Stimulated activated naive CD8-positive, alpha-beta T cell treated with anti-CD3 and anti-CD28 coated beads, Interleukin-15, Interleukin-2, amounts not matched to agents 100 ng/mL and 50 ng/mL, for 24 hours (primary cell): ENCODE results near the gene PRRC2B.

Experiments used
- H3K27ac Mint-ChIP-seq: one replicate; pipeline ENCODE4 v1.8.0; 2021; ENCODE audit warnings: mild to moderate bottlenecking, mixed read lengths
- H3K27me3 Mint-ChIP-seq: one replicate; pipeline ENCODE4 v1.8.0; 2021; ENCODE audit warnings: mixed read lengths
- H3K36me3 Mint-ChIP-seq: one replicate; pipeline ENCODE4 v1.8.0; 2021; ENCODE audit warnings: low read depth, mixed read lengths
- H3K4me1 Mint-ChIP-seq: one replicate; pipeline ENCODE4 v1.8.0; 2021; ENCODE audit warnings: low read depth, mixed read lengths
- H3K4me3 Mint-ChIP-seq: one replicate; pipeline ENCODE4 v1.8.0; 2021; ENCODE audit warnings: mild to moderate bottlenecking, mixed read lengths
- H3K9me3 Mint-ChIP-seq: one replicate; pipeline ENCODE4 v1.8.0; 2021; ENCODE audit warnings: mixed read lengths

The PRRC2B gene

DNA sequence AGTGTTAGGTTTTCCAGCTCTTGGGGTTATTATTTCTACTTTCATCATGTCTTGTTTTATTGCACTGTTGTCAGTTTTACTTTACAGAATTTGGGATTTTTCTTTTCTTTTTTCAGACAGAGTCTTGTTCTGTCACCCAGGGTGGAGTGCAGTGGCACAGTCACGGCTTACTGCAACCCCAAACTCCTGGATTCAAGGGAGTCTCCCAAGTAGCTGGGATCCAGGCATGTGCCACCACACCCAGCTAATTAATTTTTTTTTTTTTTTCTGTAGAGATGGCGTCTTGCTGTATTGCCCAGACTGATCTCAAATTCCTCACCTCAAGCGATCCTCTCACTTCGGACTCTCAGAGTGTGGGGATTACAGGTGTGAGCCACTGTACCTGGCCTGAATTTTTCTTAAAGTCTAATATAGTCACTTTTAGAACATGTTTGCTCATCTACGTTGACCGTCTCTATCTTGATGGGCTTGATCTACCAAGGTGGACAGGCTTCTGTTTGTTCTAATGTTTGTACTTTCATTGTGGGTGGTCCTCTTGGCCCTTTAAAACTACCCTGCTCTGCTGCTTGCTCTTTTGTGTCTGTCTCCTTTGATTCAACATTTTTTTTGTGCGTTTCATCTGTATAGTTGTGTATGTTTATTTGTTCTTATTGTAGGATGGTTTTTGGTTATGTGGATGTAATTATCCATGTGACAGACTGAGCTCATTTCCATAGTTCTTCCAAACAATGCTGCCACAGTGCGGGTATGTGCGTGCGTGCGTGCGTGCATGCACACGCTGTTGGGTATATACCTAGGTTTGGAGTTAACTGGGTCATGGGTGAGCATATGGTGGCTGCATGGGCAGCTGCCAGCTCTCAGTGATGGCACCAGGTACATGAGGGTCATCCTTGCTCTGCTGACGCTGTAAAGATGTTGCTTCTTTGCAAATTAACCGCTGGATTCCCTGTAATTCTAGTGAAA is 18.1 kb downstream of the PRRC2B start:
- Mint-ChIP-seq H3K9me3 (no peaks in the 10 kb centered on the region), H3K4me3 (no peak overlapping the region), H3K27ac (peak overlapping the region; percentile 46), H3K27me3 (no peaks in the 10 kb centered on the region), H3K4me1 (peaks cover 89% of the 10 kb centered on the region), H3K36me3 (peaks cover 24% of the 10 kb centered on the region)

DNA sequence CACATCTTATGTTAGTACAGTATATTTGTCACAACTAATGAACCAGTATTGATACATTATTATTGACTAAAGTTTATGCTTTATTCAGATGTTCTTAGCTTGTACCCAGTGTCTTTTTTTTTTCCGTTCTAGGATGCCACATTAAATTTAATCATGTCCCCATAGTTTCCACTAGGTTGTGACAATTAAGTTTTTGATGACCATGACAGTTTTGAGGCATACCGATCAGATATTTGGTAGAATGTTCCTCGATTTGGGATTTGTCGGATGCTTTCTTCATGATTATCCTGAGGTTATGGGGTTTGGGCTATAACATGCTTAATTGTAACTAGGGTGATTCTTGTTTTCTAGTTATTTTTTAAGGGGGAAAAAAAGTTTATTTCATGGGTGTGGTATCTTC is 22.6 kb downstream of the PRRC2B start:
- H3K27me3 Mint-ChIP-seq: no peaks in the 10 kb centered on the region
- peaks cover 36% of the 10 kb centered on the region for H3K36me3 Mint-ChIP-seq
- H3K9me3 Mint-ChIP-seq: no peaks in the 10 kb centered on the region
- H3K4me3 Mint-ChIP-seq: no peak overlapping the region
- peaks cover 91% of the 10 kb centered on the region for H3K4me1 Mint-ChIP-seq
- peak overlapping the region; percentile 32 for H3K27ac Mint-ChIP-seq

DNA sequence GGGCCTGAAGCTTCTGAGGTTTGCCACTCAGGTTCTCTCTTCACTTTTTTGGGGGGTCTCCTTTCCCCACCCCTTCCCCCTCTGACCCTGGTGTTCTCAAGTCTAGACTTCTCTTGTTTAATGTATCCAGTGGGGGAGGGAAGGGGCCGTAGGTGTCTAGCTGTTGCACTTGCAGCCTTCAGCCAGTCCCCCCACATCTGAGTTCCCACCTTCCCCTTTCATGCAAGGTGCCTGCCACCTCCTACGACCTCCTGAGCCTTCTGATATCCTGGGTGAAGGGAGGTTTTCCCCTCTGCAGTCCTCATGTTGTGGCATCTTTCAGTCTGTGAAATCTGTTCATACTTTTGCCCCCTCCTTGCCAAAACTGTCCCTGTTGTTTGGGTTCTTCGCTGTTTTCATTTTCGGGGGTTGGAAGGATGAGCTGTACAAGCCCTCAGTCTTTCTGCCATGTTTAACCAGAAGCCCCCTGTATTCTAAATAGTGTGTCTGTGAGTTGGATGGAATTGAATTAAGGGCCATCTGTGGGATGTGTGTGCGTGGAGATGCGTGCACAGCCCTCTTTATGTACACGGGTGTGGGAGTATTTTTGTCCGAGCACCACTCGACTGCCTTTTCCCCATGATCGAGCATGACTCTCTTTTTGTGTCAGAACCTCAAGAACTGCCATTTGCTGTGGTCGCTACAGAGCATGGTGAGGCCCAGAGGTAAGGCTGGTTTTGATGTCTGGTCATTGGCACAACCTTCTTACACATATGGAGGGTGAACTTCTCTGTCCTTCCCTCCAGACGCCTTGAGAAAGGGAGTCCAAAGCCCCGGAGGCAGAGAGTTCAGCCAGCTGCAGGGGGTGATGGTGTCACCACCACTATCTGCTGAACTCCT is 23.6 kb downstream of the PRRC2B start:
- Mint-ChIP-seq H3K36me3 (peaks cover 31% of the 10 kb centered on the region), H3K27ac (peak overlapping the region; percentile 88)

DNA sequence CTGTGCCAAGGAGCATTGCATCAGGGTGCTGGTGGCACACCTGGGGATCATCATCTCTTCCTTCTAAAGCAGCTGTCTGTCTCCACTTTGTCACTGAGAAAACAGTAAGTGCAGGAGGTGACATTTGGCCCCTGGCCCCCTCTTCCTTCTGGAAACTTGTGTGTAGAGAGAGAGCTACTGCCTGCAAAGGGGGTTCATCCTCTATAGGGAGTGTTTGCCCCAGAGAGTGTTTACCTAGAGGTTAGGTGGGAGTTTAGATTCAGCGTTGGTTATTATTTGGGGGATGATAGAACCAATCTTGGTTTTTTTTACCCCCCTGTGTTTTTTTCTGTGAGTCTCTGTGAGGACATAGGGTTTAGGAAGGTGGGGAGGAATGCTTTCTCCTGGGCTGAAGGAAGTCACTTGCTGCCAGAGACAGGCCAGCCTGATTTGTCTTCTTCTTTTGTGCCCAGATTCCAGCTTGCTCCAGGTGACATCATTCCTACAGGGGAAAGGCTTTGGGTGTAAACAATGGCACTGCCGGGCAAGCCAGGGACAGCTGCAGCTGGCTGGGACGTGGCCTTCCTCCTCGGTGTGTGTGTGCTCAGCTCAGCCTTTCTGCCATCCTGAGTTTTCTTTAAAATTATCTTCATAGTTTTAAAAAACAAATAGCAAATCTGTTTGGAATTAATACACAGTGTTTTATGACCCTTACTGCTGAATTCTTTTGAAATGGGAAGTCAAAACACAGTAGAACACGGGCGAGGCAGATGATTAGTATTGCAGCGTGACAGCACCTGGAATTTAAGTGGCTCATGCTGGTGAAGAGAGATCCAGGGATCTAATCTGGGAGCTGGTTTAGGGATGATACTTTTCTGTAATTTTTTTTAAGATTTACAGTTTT is 24.5 kb downstream of the PRRC2B start:
- Mint-ChIP-seq H3K4me3 (peak overlapping the region; percentile 74), H3K36me3 (peaks cover 38% of the 10 kb centered on the region), H3K9me3 (no peaks in the 10 kb centered on the region), H3K27ac (peak overlapping the region; percentile 88), H3K27me3 (no peaks in the 10 kb centered on the region), H3K4me1 (peaks cover 92% of the 10 kb centered on the region)

More for the DNA sequence above, 23.6 kb downstream of the PRRC2B start:
- H3K27me3 Mint-ChIP-seq: no peaks in the 10 kb centered on the region
- peak overlapping the region; percentile 74 for H3K4me3 Mint-ChIP-seq
- H3K4me1 Mint-ChIP-seq: peaks cover 89% of the 10 kb centered on the region
- H3K9me3 Mint-ChIP-seq: no peaks in the 10 kb centered on the region

DNA sequence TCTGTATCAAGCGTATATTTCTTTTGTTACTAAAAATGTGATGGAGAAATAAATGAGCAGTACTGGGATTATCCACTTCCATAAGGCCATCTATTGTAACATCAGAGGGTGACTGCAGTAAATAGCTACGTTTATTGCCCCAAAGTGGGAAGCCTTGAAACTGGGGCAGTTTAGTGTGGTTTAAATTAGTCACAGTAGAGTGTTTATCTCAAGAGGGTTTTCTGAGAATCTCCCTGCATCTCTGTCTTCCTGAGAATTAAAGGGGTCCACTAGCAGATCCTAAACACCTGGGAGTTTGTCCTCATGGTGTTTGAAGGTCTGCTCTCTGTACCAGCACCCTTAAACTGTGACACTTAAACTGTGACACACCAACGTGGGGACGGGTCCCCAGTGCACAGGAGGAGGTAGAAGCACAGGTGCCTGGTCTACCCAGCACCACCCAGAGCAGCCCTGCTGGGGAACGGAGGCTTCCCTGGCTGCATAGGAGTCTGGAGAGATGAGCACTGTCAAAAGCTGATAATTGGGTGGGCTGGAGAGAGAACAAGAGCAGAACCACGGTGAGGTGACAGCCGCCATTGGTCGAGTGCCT is 25.2 kb downstream of the PRRC2B start:
- no peaks in the 10 kb centered on the region for H3K27me3 Mint-ChIP-seq
- peaks cover 86% of the 10 kb centered on the region for H3K4me1 Mint-ChIP-seq
- H3K4me3 Mint-ChIP-seq: peak overlapping the region; percentile 74
- peak overlapping the region; percentile 88 for H3K27ac Mint-ChIP-seq
- peaks cover 36% of the 10 kb centered on the region for H3K36me3 Mint-ChIP-seq
- no peaks in the 10 kb centered on the region for H3K9me3 Mint-ChIP-seq

DNA sequence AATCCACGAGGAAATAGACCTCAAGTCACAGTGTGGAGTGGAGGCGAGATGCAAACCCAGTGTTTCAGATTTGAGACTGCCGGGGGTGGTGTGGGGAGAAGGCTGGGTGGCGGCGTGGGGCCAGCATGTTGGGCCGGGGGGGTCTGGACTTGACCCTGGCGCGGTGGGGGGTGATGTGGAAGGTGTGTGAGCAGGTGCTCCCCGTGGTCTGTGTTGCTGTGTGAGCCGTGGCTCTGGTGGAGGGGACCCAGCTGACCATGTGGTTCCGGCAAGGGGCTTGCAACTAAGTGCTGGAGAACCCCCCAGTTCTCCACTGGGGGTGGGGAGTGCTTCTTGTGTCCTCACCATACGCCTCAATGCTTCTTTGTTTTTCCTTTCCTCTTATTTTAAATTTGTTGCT is 25.8 kb downstream of the PRRC2B start:
- Mint-ChIP-seq H3K36me3 (peaks cover 32% of the 10 kb centered on the region), H3K4me1 (peaks cover 84% of the 10 kb centered on the region), H3K27ac (peak overlapping the region; percentile 88), H3K27me3 (no peaks in the 10 kb centered on the region), H3K9me3 (no peaks in the 10 kb centered on the region), H3K4me3 (no peak overlapping the region)

DNA sequence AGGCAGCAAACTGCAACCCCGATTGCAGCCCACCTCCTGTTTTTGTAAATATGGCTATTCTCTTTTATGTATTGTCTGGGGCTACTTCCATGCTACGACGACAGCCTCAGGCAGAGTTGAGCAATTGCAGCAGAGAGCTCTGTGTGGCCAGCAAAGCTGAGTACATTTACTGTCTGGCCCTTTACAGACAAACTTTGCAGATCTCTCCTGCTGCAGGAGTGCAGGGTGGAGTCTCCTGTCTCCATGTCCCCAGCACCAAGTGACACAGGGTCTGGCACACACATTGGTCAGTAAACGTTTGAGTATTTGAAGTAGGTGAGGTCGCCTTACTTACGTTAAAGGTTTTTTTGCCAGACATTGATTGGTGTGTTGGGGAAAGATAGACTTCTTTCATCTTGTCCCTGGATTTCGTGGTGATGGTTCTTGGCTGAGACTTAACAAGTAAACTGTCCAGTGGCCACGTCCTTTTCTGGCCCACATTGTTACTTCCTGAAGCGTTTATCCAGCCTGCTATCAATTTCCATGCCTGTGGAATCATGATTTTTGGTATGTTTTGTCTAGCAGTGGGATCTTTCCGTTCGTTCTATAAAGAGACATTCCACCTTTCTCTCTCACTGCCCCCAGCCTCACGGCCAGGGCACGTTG is 27.2 kb downstream of the PRRC2B start:
- H3K27me3 Mint-ChIP-seq: no peaks in the 10 kb centered on the region
- H3K4me3 Mint-ChIP-seq: no peak overlapping the region
- peaks cover 81% of the 10 kb centered on the region for H3K4me1 Mint-ChIP-seq
- peaks cover 29% of the 10 kb centered on the region for H3K36me3 Mint-ChIP-seq
- H3K9me3 Mint-ChIP-seq: no peaks in the 10 kb centered on the region
- no peak overlapping the region for H3K27ac Mint-ChIP-seq

DNA sequence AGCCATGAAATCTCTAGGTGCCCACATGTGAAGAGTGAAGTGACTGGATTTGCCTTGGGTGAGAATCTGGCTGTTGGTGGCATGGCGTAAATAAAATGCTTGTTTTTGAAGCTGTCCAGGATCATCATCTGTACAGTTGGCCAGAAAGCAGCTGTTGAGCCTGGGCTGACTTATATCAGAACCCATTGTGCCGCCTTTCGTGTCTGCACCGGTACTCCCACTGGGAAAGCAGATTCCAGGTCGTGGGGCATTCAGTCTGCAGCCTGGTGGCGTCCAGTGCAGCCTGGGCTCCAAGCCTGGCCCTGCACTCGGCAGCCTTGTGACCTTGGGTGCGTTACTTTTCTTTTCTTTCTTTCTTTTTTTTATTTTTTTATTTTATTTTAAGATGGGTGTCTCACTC is 27.8 kb downstream of the PRRC2B start:
- Mint-ChIP-seq H3K9me3 (no peaks in the 10 kb centered on the region), H3K36me3 (peaks cover 33% of the 10 kb centered on the region), H3K4me1 (peaks cover 80% of the 10 kb centered on the region), H3K4me3 (no peak overlapping the region), H3K27ac (no peak overlapping the region), H3K27me3 (no peaks in the 10 kb centered on the region)

DNA sequence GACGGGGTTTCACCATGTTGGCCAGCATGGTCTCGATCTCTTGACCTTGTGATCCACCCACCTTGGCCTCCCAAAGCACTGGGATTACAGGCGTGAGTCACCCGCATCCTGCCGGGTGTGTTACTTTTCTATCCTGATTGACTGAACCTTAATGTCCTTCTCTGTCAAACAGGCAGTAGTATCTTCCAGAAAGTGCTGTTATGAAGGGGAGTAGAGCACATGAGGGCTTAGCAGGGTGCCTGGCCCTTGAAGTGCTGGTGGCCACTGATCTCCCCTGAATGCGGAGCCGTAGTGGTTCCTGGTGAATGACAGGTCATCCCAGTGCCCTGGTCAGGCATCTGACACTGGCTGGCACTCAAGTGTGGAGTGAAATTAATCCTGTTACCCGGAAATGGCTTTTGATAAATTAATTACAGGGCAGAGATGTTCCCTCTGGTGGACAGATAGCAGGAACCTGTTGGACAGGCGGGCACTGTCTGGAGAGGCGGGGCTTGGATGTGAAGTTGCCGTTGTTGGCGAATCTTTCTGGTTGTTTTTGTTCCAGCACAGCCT is 28.4 kb downstream of the PRRC2B start:
- peaks cover 38% of the 10 kb centered on the region for H3K36me3 Mint-ChIP-seq
- peaks cover 80% of the 10 kb centered on the region for H3K4me1 Mint-ChIP-seq

DNA sequence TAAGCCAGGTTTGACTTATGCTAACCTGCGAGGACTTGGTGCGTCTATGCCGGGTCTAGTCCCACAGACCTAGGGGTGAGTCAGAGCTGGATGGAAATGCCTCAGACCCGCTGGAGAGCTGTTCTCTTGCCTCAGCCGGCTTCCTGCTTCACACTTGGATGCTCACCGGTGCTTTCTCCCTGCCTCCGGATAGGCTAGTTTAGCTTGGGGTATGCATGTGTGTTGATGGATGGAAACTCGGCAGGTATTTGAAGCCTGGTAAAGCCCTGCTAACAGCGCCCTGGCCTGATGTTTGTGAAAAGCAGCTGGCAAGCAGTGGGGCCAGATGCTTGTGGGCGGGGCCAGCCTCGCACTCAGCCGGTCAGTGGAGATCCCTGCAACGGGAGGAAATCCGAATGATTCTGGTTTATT is 29.3 kb downstream of the PRRC2B start:
- no peaks in the 10 kb centered on the region for H3K27me3 Mint-ChIP-seq
- H3K36me3 Mint-ChIP-seq: peaks cover 32% of the 10 kb centered on the region
- peak overlapping the region; percentile 77 for H3K27ac Mint-ChIP-seq
- H3K4me1 Mint-ChIP-seq: peaks cover 79% of the 10 kb centered on the region
- no peaks in the 10 kb centered on the region for H3K9me3 Mint-ChIP-seq
- no peak overlapping the region for H3K4me3 Mint-ChIP-seq

More for the DNA sequence above, 28.4 kb downstream of the PRRC2B start:
- Mint-ChIP-seq H3K4me3 (no peak overlapping the region), H3K27ac (peak overlapping the region; percentile 77), H3K27me3 (no peaks in the 10 kb centered on the region), H3K9me3 (no peaks in the 10 kb centered on the region)

DNA sequence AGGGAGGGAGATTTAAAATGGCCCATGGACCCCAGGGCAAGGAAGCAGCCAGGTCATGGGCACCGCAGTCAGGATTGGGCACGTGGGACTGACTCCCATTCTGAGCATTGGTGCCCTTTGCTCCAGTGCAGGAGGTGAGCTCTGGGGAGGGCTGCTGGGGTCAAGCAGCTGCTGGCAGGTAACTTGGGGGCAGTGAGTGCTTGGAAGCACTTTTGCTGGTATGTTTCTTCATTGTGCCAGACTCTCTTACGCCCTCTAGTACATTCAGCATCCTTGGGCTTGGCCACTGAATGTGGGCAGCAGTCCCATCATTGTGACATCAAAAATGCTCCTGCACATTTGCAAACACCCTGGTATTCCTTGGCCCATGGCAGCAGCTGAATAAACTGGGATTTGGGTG is 32.7 kb downstream of the PRRC2B start:
- no peaks in the 10 kb centered on the region for H3K27me3 Mint-ChIP-seq
- H3K4me3 Mint-ChIP-seq: no peak overlapping the region
- H3K9me3 Mint-ChIP-seq: no peaks in the 10 kb centered on the region
- H3K36me3 Mint-ChIP-seq: peaks cover 34% of the 10 kb centered on the region
- H3K4me1 Mint-ChIP-seq: peaks cover 62% of the 10 kb centered on the region
- H3K27ac Mint-ChIP-seq: peak overlapping the region; percentile 12

DNA sequence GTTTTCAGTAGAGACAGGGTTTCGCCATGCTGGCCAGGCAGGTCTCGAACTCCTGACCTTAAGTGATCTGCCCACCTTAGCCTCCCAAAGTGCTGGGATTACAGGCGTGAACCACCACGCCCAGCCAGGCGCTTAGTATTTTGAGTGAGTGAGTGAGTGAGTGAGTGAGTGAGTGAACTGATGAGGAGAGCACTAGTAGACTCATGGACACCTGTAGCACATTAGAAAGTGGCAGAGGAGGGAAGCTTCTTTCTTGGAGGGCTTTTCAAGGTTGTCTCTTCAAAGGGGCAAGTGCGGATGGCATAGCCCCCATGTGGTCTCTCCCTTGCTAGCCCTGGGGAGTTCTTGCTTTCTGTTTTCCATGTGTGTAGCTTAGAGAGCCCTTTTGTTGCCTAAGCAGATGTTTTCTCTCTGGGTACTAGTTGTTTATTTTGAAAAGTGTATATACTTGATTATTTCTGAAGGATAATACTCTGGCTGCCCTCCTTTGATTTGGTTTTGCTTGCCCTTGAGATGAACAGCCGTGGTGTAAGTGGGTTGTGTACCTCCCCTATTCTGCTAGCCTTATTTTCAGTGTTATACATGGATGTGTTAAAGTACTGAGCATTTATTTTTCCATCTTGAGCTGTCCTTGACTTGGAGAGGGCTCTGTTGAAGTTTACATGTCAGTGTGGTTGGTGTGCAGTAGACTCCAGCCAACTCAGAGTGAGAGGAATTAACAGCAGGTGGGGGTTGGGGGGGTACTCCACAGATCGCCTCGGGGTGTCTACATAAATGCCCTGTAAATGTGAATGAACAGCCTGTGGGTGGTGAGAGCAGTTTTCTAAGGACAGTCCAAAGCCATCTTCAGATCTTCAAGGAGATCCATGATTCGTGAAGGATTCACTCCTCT is 35.5 kb downstream of the PRRC2B start:
- Mint-ChIP-seq H3K4me3 (no peak overlapping the region), H3K27ac (peak overlapping the region; percentile 72), H3K36me3 (peaks cover 50% of the 10 kb centered on the region), H3K4me1 (peaks cover 44% of the 10 kb centered on the region), H3K27me3 (no peaks in the 10 kb centered on the region), H3K9me3 (no peaks in the 10 kb centered on the region)

DNA sequence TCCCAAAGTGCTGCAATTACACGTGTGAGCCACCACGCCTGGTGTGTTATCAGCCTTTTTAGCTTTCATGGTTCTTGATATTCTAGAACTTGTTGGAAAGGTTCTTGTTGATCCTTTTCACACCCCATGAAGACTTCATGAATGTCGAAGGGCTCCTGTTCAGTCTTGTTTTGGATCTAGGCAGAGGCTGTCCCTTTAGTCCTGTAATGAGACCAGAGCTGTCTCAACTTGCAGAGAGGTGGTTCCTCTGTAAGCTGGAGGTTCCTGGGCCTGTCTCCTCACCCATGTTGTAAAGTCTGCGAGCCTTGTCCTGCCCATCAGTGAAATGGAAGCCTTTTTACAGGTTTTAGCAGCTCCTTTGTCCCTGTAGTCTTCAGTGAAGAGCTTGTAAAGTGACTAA is 38.2 kb downstream of the PRRC2B start:
- Mint-ChIP-seq H3K27me3 (no peaks in the 10 kb centered on the region), H3K4me3 (no peak overlapping the region), H3K9me3 (no peaks in the 10 kb centered on the region), H3K27ac (peak overlapping the region; percentile 36), H3K36me3 (peaks cover 67% of the 10 kb centered on the region), H3K4me1 (peaks cover 27% of the 10 kb centered on the region)
